Spleen (tissue), 11 donors: Measurements from ENCODE around the gene EXT2. TPM values are rescaled to one million over a fixed set of nuclear protein-coding genes. Genes with fewer than 3 reads are reported as not detected.

Experiments
- DNase-seq: peaks from one replicate; pipeline ENCODE4 v3.0.0-alpha.2; 2020
- H3K27ac ChIP-seq, 8 donors: fragments of 200-600 bp; sonication (generic) in 7 of 8; 1 replicate in 4 of 8; 2 replicates in 4 of 8; pipeline versions ENCODE4 v1.5.0 to v1.8.0; 2016 to 2021; ENCODE audit warnings: inconsistent platforms in 4 of 8, mild to moderate bottlenecking in 4 of 8, moderate library complexity in 1 of 8
- H3K27me3 ChIP-seq, 7 donors: fragments of 200-600 bp; sonication (generic) in 6 of 7; replicated peaks in 1 of 7; 1 replicate in 4 of 7; 2 replicates in 3 of 7; pipeline versions ENCODE4 v1.5.0 to v1.8.0; 2016 to 2021; ENCODE audit warnings: inconsistent platforms in 3 of 7, mild to moderate bottlenecking in 1 of 7
- H3K36me3 ChIP-seq, 6 donors: fragments of 200-600 bp; sonication (generic) in 5 of 6; 1 replicate in 4 of 6; 2 replicates in 2 of 6; pipeline versions ENCODE4 v1.5.0 to v1.8.0; 2016 to 2021; ENCODE audit warnings: inconsistent platforms in 2 of 6
- H3K4me1 ChIP-seq, 6 donors: fragments of 200-600 bp; sonication (generic) in 5 of 6; 1 replicate in 3 of 6; 2 replicates in 3 of 6; pipeline versions ENCODE4 v1.5.0 to v1.8.0; 2016 to 2021; ENCODE audit warnings: inconsistent platforms in 3 of 6
- H3K4me3 ChIP-seq, 8 donors: fragments of 200-600 bp; sonication (generic) in 7 of 8; 1 replicate in 4 of 8; 2 replicates in 4 of 8; pipeline versions ENCODE4 v1.5.0 to v1.8.0; 2016 to 2021; ENCODE audit warnings: inconsistent platforms in 4 of 8, mild to moderate bottlenecking in 4 of 8, moderate library complexity in 2 of 8
- H3K9me3 ChIP-seq, 8 donors: fragments of 200-600 bp; sonication (generic) in 7 of 8; 1 replicate in 4 of 8; 2 replicates in 4 of 8; pipeline versions ENCODE4 v1.5.0 to v1.8.0; 2016 to 2021; ENCODE audit warnings: inconsistent platforms in 4 of 8
- POLR2A ChIP-seq, 3 donors: fragments of 450-650 bp; IDR thresholded peaks; one replicate each; pipeline ENCODE4 v1.5.1; 2017; ENCODE audit warnings: antibody characterized with exemption in 3 of 3, mild to moderate bottlenecking in 1 of 3
- POLR2AphosphoS5 ChIP-seq, 3 donors: sonication (generic); formaldehyde crosslinking; IDR thresholded peaks; one replicate each; pipeline ENCODE4 v1.5.1; 2017; ENCODE audit warnings: antibody characterized with exemption in 3 of 3
- WGBS, 5 donors: extraction: QIAGEN DNeasy Blood & Tissue Kit in 3 of 5; methylation state at CpG; one replicate each; pipeline versions ENCODE4 v1.1.5 to v1.1.7; 2013 to 2018; 5-methylcytosine and 5-hydroxymethylcytosine counted together
- intact Hi-C: fragments of 100-400 bp; cut with DNase I; formaldehyde crosslinking; loops from one replicate; pipeline ENCODE4 v1.15.0; 2023; ENCODE audit warnings: low total_unique reads
- polyA plus RNA-seq, 3 donors: library from polyadenylated mRNA; stranded (reverse); fragments of 200-250 nt; gene quantifications; one replicate each; pipeline ENCODE4 v1.2.1, GENCODE V29; 2013
- total RNA-seq, 7 donors: library from RNA; depleted of rRNA in 3 of 7; stranded (reverse); fragments of >200 nt in 3 of 7; fragmentation: NEBNext Ultra II Directional in 4 of 7; extraction: Animal tissue kit (Norgen Biotek cat#: 25700) in 4 of 7; gene quantifications; one replicate each; pipeline versions ENCODE4 v1.1.0 to v1.2.1, GENCODE V29; 2016 to 2021
- TF ChIP-seq, protein P1 (sequence below), 11 experiments: fragments of 200-600 bp in 7 of 11; fragments of 450-650 bp in 4 of 11; sonication (generic) in 4 of 11; IDR thresholded peaks in 8 of 11; conservative IDR thresholded peaks in 3 of 11; 1 replicate in 7 of 11; 2 replicates in 4 of 11; pipeline versions ENCODE4 v1.4.0 to v1.8.0; 2016 to 2021; ENCODE audit warnings: antibody characterized with exemption in 11 of 11, inconsistent platforms in 4 of 11, mild to moderate bottlenecking in 1 of 11
- donor health status: healthy with polysubstance abuse.
- donor health status: DM: no; HTN: no; CAD: no; lungs with moderate emphysema.
- donor health status: DM: no; HTN: no; CAD: no.
- donor health status: Bipolar disorder and iron deficiency.
- donor health status: healthy.
- donor health status: DM: no; HTN: no; CAD: no.
- donor health status: DM: yes; HTN: yes; CAD: no.

EXT2 gene
- total and polyA plus RNA-seq, 10 donors, result 10.0 to 60.1 (median 41.3) TPM

DNA sequence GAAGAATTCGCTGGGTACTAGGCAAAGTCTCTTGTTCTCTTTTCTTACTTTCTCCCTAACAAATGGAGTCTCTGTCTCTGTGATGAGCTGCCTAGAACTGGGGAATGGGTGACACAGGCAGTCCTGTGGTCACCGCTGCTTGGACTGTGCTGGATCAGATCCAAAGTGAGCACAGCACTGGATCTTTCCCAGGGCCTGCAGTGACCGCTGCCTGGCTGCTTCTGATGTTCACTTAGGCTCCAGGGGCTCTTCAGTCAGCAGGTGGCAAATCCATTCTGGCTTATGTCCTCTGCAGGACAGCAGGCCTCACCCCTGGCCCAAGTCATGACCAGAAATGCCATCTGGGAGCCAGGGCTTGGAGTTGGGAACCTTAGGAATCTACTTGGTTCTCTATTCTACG, 61.5 kb downstream of the EXT2 start:
- no peak for DNase-seq
- Histone ChIP-seq H3K27ac (no peak overlapping the region), H3K9me3 (peaks cover 0 to 14% (median 0%) of the 10 kb centered on the region in 8 donors), H3K27me3 (no peaks in the 10 kb centered on the region), H3K36me3 (peaks cover 0 to 38% (median 9%) of the 10 kb centered on the region in 6 donors), H3K4me3 (no peak overlapping the region), H3K4me1 (peaks cover 0 to 2% (median 0%) of the 10 kb centered on the region in 6 donors)
- no peak for TF ChIP-seq POLR2A (IDR thresholded peaks at IDR 0.05)
- TF ChIP-seq, protein P1, sequence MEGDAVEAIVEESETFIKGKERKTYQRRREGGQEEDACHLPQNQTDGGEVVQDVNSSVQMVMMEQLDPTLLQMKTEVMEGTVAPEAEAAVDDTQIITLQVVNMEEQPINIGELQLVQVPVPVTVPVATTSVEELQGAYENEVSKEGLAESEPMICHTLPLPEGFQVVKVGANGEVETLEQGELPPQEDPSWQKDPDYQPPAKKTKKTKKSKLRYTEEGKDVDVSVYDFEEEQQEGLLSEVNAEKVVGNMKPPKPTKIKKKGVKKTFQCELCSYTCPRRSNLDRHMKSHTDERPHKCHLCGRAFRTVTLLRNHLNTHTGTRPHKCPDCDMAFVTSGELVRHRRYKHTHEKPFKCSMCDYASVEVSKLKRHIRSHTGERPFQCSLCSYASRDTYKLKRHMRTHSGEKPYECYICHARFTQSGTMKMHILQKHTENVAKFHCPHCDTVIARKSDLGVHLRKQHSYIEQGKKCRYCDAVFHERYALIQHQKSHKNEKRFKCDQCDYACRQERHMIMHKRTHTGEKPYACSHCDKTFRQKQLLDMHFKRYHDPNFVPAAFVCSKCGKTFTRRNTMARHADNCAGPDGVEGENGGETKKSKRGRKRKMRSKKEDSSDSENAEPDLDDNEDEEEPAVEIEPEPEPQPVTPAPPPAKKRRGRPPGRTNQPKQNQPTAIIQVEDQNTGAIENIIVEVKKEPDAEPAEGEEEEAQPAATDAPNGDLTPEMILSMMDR (IDR thresholded peaks at IDR 0.05 in 8 of 11, conservative IDR thresholded peaks at IDR 0.05 in 3 of 11), result no peak
- no peak for TF ChIP-seq POLR2AphosphoS5 (IDR thresholded peaks at IDR 0.05)
- intact Hi-C loops, result no loop called here
- WGBS, 5 donors, result 91 to 98% (median 97%) methylated on average over 2 to 4 of the region's 4 CpGs

DNA sequence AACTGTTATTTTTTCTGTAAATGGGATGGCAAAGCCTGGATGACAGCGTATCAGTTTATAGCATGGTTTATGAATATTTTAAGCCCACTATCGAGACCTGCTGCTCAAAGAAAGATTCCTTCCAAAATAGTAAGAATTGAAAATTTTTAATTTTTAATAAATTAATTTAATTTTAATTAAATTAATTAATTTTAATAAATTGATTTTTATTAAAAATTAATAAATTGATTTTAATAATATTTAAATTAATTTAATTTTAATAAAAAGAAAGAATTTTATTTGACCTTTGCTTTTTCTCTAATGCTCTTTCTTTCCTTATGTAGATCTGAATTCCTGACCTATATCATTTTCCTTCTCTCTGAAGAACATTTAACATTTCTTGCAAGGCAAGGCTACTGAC, 62.9 kb downstream of the EXT2 start:
- 93 to 100% (median 98%) methylated on average over 2 of the region's 2 CpGs for WGBS, 5 donors
- Histone ChIP-seq H3K9me3 (peaks cover 0 to 9% (median 0%) of the 10 kb centered on the region in 8 donors), H3K36me3 (peaks cover 0 to 28% (median 9%) of the 10 kb centered on the region in 6 donors), H3K4me1 (peaks cover 0 to 2% (median 0%) of the 10 kb centered on the region in 6 donors), H3K27ac (no peak overlapping the region), H3K27me3 (no peaks in the 10 kb centered on the region), H3K4me3 (no peak overlapping the region)
- DNase-seq, result no peak
- intact Hi-C loops, result no loop called here
- TF ChIP-seq POLR2A (IDR thresholded peaks at IDR 0.05) (no peak), POLR2AphosphoS5 (IDR thresholded peaks at IDR 0.05) (no peak)
- TF ChIP-seq, protein P1 (IDR thresholded peaks at IDR 0.05 in 8 of 11, conservative IDR thresholded peaks at IDR 0.05 in 3 of 11), result no peak

DNA sequence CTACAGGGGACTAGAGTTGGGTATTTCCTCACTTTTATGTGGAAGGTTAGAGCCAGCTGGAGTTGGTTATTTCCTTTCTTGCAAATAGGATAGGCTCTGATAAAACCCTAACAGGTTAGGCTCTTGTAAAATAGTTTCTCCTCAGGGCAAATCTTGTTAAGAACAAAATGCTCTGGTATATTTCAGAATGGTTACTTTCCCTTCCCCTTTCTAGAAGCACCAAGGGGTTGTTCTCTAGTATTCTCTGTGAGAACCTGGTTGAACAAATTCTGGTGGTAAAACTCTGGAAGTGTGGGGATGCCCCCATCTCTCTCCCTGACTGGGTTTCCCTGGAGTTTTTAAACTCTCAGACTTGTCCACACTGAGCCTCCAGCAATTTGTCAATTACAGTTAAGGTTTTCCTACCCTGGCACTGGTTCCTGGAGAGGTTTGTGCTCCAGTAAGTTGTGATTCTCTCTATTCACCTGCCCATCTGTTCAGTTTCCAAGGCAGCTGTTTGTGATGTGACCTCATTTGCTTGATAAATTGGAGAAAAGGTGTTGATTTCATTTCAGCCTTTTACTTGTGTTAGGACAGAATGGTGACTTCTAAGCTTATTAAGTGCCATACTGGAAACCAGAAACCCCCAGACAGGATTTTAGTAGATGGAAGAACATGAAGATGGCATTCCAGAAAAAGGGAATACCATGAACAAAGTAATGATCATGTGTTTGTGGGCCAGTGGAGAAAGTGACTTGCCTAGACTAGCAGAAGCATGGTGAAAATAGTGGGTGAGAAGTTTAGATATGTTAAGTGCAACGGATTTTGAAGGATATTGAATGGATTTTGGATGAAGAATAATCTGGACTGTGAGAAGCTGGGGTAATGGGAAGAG, 64.6 kb downstream of the EXT2 start:
- Histone ChIP-seq H3K27me3 (no peaks in the 10 kb centered on the region), H3K4me1 (peaks cover 0 to 2% (median 0%) of the 10 kb centered on the region in 6 donors), H3K27ac (no peak overlapping the region), H3K9me3 (peaks cover 0 to 9% (median 0%) of the 10 kb centered on the region in 8 donors), H3K4me3 (no peak overlapping the region), H3K36me3 (peaks cover 0 to 20% (median 9%) of the 10 kb centered on the region in 6 donors)
- DNase-seq, result no peak
- 86 to 100% (median 95%) methylated on average over 1 of the region's 1 CpG for WGBS, 5 donors
- TF ChIP-seq POLR2AphosphoS5 (IDR thresholded peaks at IDR 0.05) (no peak), POLR2A (IDR thresholded peaks at IDR 0.05) (no peak)
- TF ChIP-seq, protein P1 (IDR thresholded peaks at IDR 0.05 in 8 of 11, conservative IDR thresholded peaks at IDR 0.05 in 3 of 11), result no peak
- intact Hi-C loops, result no loop called here

DNA sequence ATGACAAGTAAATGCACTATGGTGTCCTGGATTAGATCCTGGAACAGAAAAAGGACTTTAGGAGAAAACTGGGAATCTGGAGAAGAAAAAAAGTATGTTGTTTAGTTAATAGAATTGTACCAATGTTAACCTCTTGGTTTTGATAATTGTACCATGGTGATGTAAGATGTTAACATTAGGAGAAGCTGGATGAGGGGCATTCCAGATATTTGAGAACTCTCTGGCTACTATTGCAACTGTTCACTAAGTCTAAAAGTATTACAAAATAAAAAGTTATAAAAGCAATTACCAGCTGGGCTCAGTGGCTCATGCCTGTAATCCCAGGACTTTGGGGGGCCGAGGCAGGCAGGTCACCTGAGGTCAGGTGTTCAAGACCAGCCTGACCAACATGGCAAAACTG, 66.5 kb downstream of the EXT2 start:
- no peaks in the 10 kb centered on the region for H3K27me3 ChIP-seq
- WGBS, 5 donors, result 89 to 100% (median 95%) methylated on average over 1 of the region's 1 CpG
- DNase-seq, result no peak
- no peak overlapping the region for H3K4me3 ChIP-seq
- H3K9me3 ChIP-seq, result peaks cover 0 to 9% (median 0%) of the 10 kb centered on the region in 8 donors
- peaks cover 0 to 17% (median 9%) of the 10 kb centered on the region in 6 donors for H3K36me3 ChIP-seq
- peaks cover 0 to 2% (median 0%) of the 10 kb centered on the region in 6 donors for H3K4me1 ChIP-seq
- TF ChIP-seq, protein P1 (IDR thresholded peaks at IDR 0.05 in 8 of 11, conservative IDR thresholded peaks at IDR 0.05 in 3 of 11), result no peak
- TF ChIP-seq POLR2A (IDR thresholded peaks at IDR 0.05), result no peak
- no peak for TF ChIP-seq POLR2AphosphoS5 (IDR thresholded peaks at IDR 0.05)
- intact Hi-C loops, result no loop called here
- no peak overlapping the region for H3K27ac ChIP-seq
